Astrocyte (in vitro differentiated cells and primary cell): ENCODE measurements around the gene NEU1. TPM values are rescaled to one million over a fixed set of nuclear protein-coding genes. Genes with fewer than 3 reads are reported as not detected.
"Not testable (repeated sequence)": the region's sequence is repeated elsewhere in the genome, so short reads cannot be mapped to it uniquely, and the experiment has no call there.

Experiments used
- DNase-seq: peaks from one replicate; pipeline ENCODE4 v3.0.0-alpha.2; 2010; ENCODE audit warnings: low read depth
- FAIRE-seq: peaks from 2 replicates; lab custom pipeline; 2011; peaks lifted over from hg19 to GRCh38; lab: Jason Lieb, UNC
- H2AFZ ChIP-seq: 2 replicates; pipeline ENCODE4 v1.6.0; 2012; ENCODE audit warnings: low read depth, low read length, inconsistent platforms
- H3K27ac ChIP-seq: 2 replicates; pipeline ENCODE4 v1.5.1; 2011; ENCODE audit warnings: low read depth, low read length, inconsistent platforms
- H3K27me3 ChIP-seq: 2 replicates; pipeline ENCODE4 v1.6.0; 2011; ENCODE audit warnings: low read length, inconsistent platforms; ENCODE audit not compliant: insufficient read depth
- H3K36me3 ChIP-seq: 2 replicates; pipeline ENCODE4 v1.5.1; 2011; ENCODE audit warnings: low read length, inconsistent platforms; ENCODE audit not compliant: insufficient read depth
- H3K4me1 ChIP-seq: 2 replicates; pipeline ENCODE4 v1.5.1; 2011; ENCODE audit warnings: low read length, inconsistent platforms; ENCODE audit not compliant: insufficient read depth
- H3K4me2 ChIP-seq: 2 replicates; pipeline ENCODE4 v1.6.0; 2012; ENCODE audit warnings: low read length, inconsistent platforms
- H3K4me3 ChIP-seq: 2 replicates; pipeline ENCODE4 v1.5.1; 2011; ENCODE audit warnings: low read depth, mild to moderate bottlenecking, low read length, inconsistent platforms; ENCODE audit not compliant: insufficient read depth
- H3K79me2 ChIP-seq: 2 replicates; pipeline ENCODE4 v1.6.0; 2012; ENCODE audit warnings: mild to moderate bottlenecking, low read length, inconsistent platforms; ENCODE audit not compliant: insufficient read depth
- H3K9ac ChIP-seq: 2 replicates; pipeline ENCODE4 v1.6.0; 2012; ENCODE audit warnings: mild to moderate bottlenecking, low read length, inconsistent platforms
- H3K9me3 ChIP-seq: 2 replicates; pipeline ENCODE4 v1.5.1; 2012; ENCODE audit warnings: low read depth, mild to moderate bottlenecking, low read length, inconsistent platforms; ENCODE audit not compliant: insufficient read depth
- H4K20me1 ChIP-seq: 2 replicates; pipeline ENCODE4 v1.6.0; 2012; ENCODE audit warnings: low read length, inconsistent platforms; ENCODE audit not compliant: insufficient read depth
- H3K27ac Mint-ChIP-seq: one replicate; pipeline ENCODE4 v1.8.0; 2021; ENCODE audit warnings: mild to moderate bottlenecking, mixed read lengths; ENCODE audit not compliant: unreplicated experiment
- H3K27me3 Mint-ChIP-seq: one replicate; pipeline ENCODE4 v1.8.0; 2021; ENCODE audit warnings: low read depth, mixed read lengths; ENCODE audit not compliant: unreplicated experiment
- H3K36me3 Mint-ChIP-seq: one replicate; pipeline ENCODE4 v1.8.0; 2021; ENCODE audit warnings: low read depth, mixed read lengths; ENCODE audit not compliant: unreplicated experiment
- H3K4me1 Mint-ChIP-seq: one replicate; pipeline ENCODE4 v1.8.0; 2021; ENCODE audit warnings: low read depth, mixed read lengths; ENCODE audit not compliant: unreplicated experiment
- H3K4me3 Mint-ChIP-seq: one replicate; pipeline ENCODE4 v1.8.0; 2021; ENCODE audit warnings: mild to moderate bottlenecking, moderate library complexity, mixed read lengths; ENCODE audit not compliant: unreplicated experiment
- H3K9me3 Mint-ChIP-seq: one replicate; pipeline ENCODE4 v1.8.0; 2021; ENCODE audit warnings: mild to moderate bottlenecking, mixed read lengths; ENCODE audit not compliant: unreplicated experiment
- EZH2 ChIP-seq: IDR thresholded peaks from 2 replicates; pipeline ENCODE4 v1.6.1; 2012; ENCODE audit warnings: mild to moderate bottlenecking, low read length, inconsistent platforms; ENCODE audit not compliant: insufficient read depth
- total RNA-seq: library from RNA; stranded (reverse); gene quantifications from 2 replicates; pipeline ENCODE4 v1.2.1, GENCODE V29; 2021
- TF ChIP-seq, protein P1 (sequence below): IDR thresholded peaks from 2 replicates; pipeline ENCODE4 v1.5.1; 2011; ENCODE audit warnings: low read depth, mild to moderate bottlenecking, inconsistent platforms, low read length, moderate library complexity; ENCODE audit not compliant: insufficient read depth

NEU1 gene
- total RNA-seq, 1 donor from 2014 or later = 47.3 TPM

GRCh38 chr6:31865205-31866118 is 2.8 kb upstream of the NEU1 start:
- H3K79me2 ChIP-seq = peaks cover 13% of the 10 kb centered on the region
- H3K9ac ChIP-seq = no peak overlapping the region
- H3K4me2 ChIP-seq = no peak overlapping the region
- H3K4me3 ChIP-seq = no peak overlapping the region
- Mint-ChIP-seq H3K27ac (no peak overlapping the region), H3K4me1 (peaks cover 7% of the 10 kb centered on the region), H3K4me3 (no peak overlapping the region), H3K36me3 (peaks cover 5% of the 10 kb centered on the region), H3K9me3 (no peaks in the 10 kb centered on the region), H3K27me3 (no peaks in the 10 kb centered on the region)
- peaks cover 7% of the 10 kb centered on the region for H3K4me1 ChIP-seq
- H4K20me1 ChIP-seq = peaks cover 10% of the 10 kb centered on the region
- no peaks in the 10 kb centered on the region for H3K36me3 ChIP-seq
- H3K27ac ChIP-seq = no peak overlapping the region
- H3K9me3 ChIP-seq = no peaks in the 10 kb centered on the region
- FAIRE-seq (no peak), DNase-seq (peak; percentile 11)
- H3K27me3 ChIP-seq = no peaks in the 10 kb centered on the region
- TF ChIP-seq, protein P1, sequence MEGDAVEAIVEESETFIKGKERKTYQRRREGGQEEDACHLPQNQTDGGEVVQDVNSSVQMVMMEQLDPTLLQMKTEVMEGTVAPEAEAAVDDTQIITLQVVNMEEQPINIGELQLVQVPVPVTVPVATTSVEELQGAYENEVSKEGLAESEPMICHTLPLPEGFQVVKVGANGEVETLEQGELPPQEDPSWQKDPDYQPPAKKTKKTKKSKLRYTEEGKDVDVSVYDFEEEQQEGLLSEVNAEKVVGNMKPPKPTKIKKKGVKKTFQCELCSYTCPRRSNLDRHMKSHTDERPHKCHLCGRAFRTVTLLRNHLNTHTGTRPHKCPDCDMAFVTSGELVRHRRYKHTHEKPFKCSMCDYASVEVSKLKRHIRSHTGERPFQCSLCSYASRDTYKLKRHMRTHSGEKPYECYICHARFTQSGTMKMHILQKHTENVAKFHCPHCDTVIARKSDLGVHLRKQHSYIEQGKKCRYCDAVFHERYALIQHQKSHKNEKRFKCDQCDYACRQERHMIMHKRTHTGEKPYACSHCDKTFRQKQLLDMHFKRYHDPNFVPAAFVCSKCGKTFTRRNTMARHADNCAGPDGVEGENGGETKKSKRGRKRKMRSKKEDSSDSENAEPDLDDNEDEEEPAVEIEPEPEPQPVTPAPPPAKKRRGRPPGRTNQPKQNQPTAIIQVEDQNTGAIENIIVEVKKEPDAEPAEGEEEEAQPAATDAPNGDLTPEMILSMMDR = no peak
- no peak for TF ChIP-seq EZH2
- H2AFZ ChIP-seq = no peak overlapping the region

DNA sequence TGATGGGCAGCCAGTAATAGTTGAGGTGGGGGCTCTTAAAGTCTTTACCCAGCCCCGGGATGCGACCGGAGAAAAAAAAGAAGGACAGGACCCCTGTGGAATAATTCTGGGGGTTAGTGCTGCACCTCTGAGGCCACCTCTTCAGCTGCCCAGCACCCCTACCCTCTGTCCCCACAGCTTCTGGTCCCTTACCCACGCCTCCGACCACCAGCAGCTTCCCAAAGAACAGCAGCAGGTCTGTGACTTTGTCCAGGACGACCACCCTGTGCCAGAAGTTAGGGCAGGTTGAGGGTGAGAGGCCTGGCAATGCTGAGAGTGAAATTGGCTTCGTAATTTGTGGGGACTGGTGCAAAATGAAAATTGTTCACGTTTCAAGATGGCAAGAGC is 2.2 kb upstream of the NEU1 start:
- no peak overlapping the region for H2AFZ ChIP-seq
- no peak for DNase-seq
- H3K4me2 ChIP-seq = no peak overlapping the region
- Mint-ChIP-seq H3K9me3 (no peaks in the 10 kb centered on the region), H3K36me3 (peaks cover 5% of the 10 kb centered on the region), H3K4me3 (no peak overlapping the region), H3K27me3 (no peaks in the 10 kb centered on the region), H3K4me1 (peaks cover 7% of the 10 kb centered on the region), H3K27ac (no peak overlapping the region)
- H4K20me1 ChIP-seq = peaks cover 10% of the 10 kb centered on the region
- no peaks in the 10 kb centered on the region for H3K9me3 ChIP-seq
- no peaks in the 10 kb centered on the region for H3K36me3 ChIP-seq
- no peak overlapping the region for H3K27ac ChIP-seq
- H3K27me3 ChIP-seq = no peaks in the 10 kb centered on the region
- H3K79me2 ChIP-seq = peaks cover 13% of the 10 kb centered on the region
- FAIRE-seq = no peak
- no peak overlapping the region for H3K9ac ChIP-seq
- no peak overlapping the region for H3K4me3 ChIP-seq
- TF ChIP-seq, protein P1 = no peak
- no peak for TF ChIP-seq EZH2
- peaks cover 7% of the 10 kb centered on the region for H3K4me1 ChIP-seq

DNA sequence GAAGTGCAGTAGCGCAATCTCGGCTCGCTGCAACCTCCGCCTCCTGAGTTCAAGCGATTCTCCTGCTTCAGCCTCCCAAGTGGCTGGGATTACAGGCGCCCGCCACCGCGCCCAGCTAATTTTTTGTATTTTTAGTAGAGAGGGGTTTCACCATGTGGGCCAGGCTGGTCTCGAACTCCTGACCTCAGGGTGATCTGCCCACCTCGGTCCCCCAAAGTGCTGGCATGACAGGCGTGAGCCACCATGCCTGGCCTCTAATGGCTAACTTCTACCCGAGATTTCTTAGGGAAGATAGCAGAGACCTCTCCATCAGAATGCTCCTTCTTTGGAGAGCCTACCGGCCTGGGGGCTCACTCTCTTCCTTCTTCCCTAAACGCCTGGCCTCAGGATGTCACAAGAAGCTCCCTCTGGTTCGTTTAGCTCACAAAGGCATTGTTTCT is 1.5 kb upstream of the NEU1 start:
- Histone ChIP-seq H3K4me3 (peak overlapping the region; percentile 75), H2AFZ (peak overlapping the region; percentile 90), H3K4me2 (peak overlapping the region; percentile 88), H3K9ac (peak overlapping the region; percentile 67), H4K20me1 (peaks cover 10% of the 10 kb centered on the region), H3K79me2 (peaks cover 13% of the 10 kb centered on the region)
- not testable (repeated sequence) for H3K36me3 Mint-ChIP-seq, H3K27me3 Mint-ChIP-seq, H3K36me3 ChIP-seq, FAIRE-seq, H3K9me3 Mint-ChIP-seq, H3K4me1 Mint-ChIP-seq, H3K27me3 ChIP-seq, H3K4me1 ChIP-seq, DNase-seq, H3K9me3 ChIP-seq, H3K27ac ChIP-seq
- H3K27ac Mint-ChIP-seq = peak overlapping the region; percentile 95
- peak overlapping the region; percentile 95 for H3K4me3 Mint-ChIP-seq
